ENCODE measurements around the gene ZNF267.
"Not testable (repeated sequence)": the region's sequence is repeated elsewhere in the genome, so short reads cannot be mapped to it uniquely, and the experiment has no call there.

ZNF267 gene

DNA sequence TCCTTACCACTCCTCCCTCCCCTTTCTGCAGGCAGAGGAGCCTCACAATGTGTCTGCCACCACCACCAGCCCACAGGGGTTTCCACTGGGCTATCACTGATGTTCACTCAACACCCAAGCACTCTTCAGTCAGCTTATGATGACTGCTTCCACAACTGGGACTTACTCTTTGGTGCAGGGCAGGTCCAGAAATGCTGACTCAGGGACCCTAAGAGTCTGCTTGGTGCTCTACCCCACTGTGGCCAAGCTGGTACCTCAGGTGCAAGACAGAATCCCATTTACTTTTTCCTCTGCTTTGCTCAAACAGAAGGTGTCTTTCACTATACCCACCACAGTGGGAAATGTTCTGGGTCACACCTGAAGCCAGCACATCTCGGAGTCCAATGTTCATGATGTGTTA is 40.1 kb downstream of the ZNF267 start:
- Histone ChIP-seq H3K4me1 (ENCODE audit: control insufficient read depth, insufficient read depth, low read length) (no peaks in the 10 kb centered on the region), H3K27me3 (ENCODE audit: control insufficient read depth, insufficient read depth, low read length, poor library complexity, severe bottlenecking) (no peaks in the 10 kb centered on the region), H3K9me3 (ENCODE audit: control insufficient read depth, low read length) (peaks cover 22% of the 10 kb centered on the region), H3K27ac (ENCODE audit: insufficient read depth, low read depth, low read length, poor library complexity, severe bottlenecking) (no peak overlapping the region), H3K4me3 (ENCODE audit: insufficient read depth, low read depth, low read length) (no peak overlapping the region), H3K36me3 (ENCODE audit: control insufficient read depth, insufficient read depth, low read length) (peaks cover 32% of the 10 kb centered on the region)
- WGBS, 2 experiments = 95 to 100% methylated on average over 1 of the region's 1 CpG

DNA sequence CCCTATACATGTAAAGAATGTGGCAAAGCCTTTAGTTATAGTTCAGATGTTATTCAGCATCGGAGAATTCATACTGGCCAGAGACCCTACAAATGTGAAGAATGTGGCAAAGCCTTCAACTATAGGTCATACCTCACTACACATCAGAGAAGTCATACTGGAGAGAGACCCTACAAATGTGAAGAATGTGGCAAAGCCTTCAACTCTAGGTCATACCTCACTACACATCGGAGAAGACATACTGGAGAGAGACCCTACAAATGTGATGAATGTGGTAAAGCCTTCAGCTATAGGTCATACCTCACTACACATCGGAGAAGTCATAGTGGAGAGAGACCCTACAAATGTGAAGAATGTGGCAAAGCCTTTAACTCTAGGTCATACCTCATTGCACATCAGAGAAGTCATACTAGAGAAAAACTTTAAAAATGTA is 42.5 kb downstream of the ZNF267 start:
- Histone ChIP-seq H3K4me1 (ENCODE audit: control insufficient read depth, insufficient read depth, low read length) (no peaks in the 10 kb centered on the region), H3K9me3 (ENCODE audit: control insufficient read depth, low read length) (peaks cover 28% of the 10 kb centered on the region), H3K36me3 (ENCODE audit: control insufficient read depth, insufficient read depth, low read length) (peaks cover 32% of the 10 kb centered on the region), H3K27ac (ENCODE audit: insufficient read depth, low read depth, low read length, poor library complexity, severe bottlenecking) (no peak overlapping the region), H3K27me3 (ENCODE audit: control insufficient read depth, insufficient read depth, low read length, poor library complexity, severe bottlenecking) (no peaks in the 10 kb centered on the region), H3K4me3 (ENCODE audit: insufficient read depth, low read depth, low read length) (no peak overlapping the region)
- 90 to 96% methylated on average over 3 of the region's 3 CpGs for WGBS, 2 experiments

DNA sequence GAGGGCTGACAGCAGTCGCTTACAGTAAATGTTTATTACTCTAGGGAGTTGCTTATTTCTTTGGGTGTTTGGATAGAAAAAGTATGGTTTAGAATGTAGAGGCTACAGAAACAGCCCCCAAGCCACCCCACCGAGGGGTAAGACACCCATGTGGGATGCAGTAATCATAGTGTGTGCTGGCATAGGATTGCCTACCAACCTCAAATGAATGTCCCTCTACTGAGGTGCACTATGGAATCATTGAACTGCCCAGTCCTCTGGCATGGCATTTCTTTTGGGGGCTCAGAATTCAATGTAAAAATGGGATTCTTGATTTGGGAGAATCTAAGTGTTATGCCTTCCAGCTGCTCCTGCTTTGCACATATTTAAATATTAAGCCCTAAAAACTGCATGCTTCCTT is 46.8 kb downstream of the ZNF267 start:
- Histone ChIP-seq H3K27me3 (ENCODE audit: control insufficient read depth, insufficient read depth, low read length, poor library complexity, severe bottlenecking) (no peaks in the 10 kb centered on the region), H3K27ac (ENCODE audit: insufficient read depth, low read depth, low read length, poor library complexity, severe bottlenecking) (no peak overlapping the region), H3K4me1 (ENCODE audit: control insufficient read depth, insufficient read depth, low read length) (no peaks in the 10 kb centered on the region), H3K36me3 (ENCODE audit: control insufficient read depth, insufficient read depth, low read length) (peaks cover 11% of the 10 kb centered on the region), H3K9me3 (ENCODE audit: control insufficient read depth, low read length) (peaks cover 25% of the 10 kb centered on the region), H3K4me3 (ENCODE audit: insufficient read depth, low read depth, low read length) (no peak overlapping the region)
- 87 to 100% methylated on average over 2 of the region's 2 CpGs for WGBS, 2 experiments

DNA sequence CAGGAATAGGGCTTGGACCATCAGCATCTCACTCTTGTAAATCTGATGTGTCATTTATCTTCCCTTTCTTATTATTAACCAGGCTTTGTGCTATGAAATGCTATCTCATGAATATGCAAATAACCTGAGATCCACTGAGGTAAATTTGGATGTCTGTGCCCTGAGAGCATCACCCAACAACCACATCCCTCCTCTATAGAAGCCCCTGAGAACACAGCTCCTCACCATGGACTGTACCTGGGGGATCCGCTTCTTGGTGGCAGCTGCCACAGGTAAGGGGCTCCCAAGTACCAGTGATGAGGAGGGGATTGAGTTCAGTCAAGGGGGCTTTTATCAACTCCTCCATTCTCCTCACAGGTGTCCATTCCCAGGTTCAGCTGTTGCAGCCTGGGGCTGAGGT is 78.2 kb downstream of the ZNF267 start:
- not testable (repeated sequence) for H3K36me3 ChIP-seq (ENCODE audit: control insufficient read depth, insufficient read depth, low read length); H3K27me3 ChIP-seq (ENCODE audit: control insufficient read depth, insufficient read depth, low read length, poor library complexity, severe bottlenecking); H3K9me3 ChIP-seq (ENCODE audit: control insufficient read depth, low read length); H3K4me3 ChIP-seq (ENCODE audit: insufficient read depth, low read depth, low read length); H3K27ac ChIP-seq (ENCODE audit: insufficient read depth, low read depth, low read length, poor library complexity, severe bottlenecking); H3K4me1 ChIP-seq (ENCODE audit: control insufficient read depth, insufficient read depth, low read length)
- WGBS, 2 experiments = no CpG with 5 or more reads among the region's 1 CpG

DNA sequence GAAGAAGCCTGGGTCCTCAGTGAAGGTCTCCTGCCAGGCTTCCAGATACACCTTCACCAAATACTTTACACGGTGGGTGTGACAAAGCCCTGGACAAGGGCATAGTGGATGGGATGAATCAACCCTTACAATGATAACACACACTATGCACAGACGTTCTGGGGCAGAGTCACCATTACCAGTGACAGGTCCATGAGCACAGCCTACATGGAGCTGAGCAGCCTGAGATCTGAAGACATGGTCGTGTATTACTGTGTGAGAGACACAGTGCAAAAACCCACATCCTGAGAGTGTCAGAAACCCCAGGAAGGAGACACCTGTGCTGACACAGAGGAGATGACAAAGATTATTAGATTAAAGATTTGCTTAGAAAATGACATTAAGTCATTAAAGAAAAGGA is 78.6 kb downstream of the ZNF267 start:
- not testable (repeated sequence) for H3K36me3 ChIP-seq (ENCODE audit: control insufficient read depth, insufficient read depth, low read length); H3K27me3 ChIP-seq (ENCODE audit: control insufficient read depth, insufficient read depth, low read length, poor library complexity, severe bottlenecking); H3K4me1 ChIP-seq (ENCODE audit: control insufficient read depth, insufficient read depth, low read length); H3K9me3 ChIP-seq (ENCODE audit: control insufficient read depth, low read length); H3K27ac ChIP-seq (ENCODE audit: insufficient read depth, low read depth, low read length, poor library complexity, severe bottlenecking); H3K4me3 ChIP-seq (ENCODE audit: insufficient read depth, low read depth, low read length)
- 33 to 43% methylated on average over 1 to 2 of the region's 3 CpGs for WGBS, 2 experiments

DNA sequence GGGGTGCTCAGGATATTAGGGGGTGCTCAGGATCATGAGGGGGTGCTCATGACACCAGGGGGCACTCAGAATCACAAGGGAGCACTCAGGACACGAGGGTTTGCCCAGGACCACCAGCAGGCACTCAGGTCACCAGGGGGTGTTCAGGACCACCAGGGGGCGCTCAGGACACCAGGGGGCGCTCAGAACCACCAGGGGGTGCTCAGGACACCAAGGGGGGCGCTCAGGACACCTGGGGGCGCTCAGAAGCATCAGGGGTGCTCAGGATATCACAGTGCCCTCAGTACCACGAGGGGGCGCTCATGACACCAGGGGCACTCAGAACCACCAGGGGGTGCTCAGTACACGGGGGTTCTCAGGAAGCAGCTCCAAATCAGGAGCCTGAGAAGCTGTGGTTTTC is 82.6 kb downstream of the ZNF267 start:
- not testable (repeated sequence) for H3K4me1 ChIP-seq (ENCODE audit: control insufficient read depth, insufficient read depth, low read length); H3K27ac ChIP-seq (ENCODE audit: insufficient read depth, low read depth, low read length, poor library complexity, severe bottlenecking); H3K27me3 ChIP-seq (ENCODE audit: control insufficient read depth, insufficient read depth, low read length, poor library complexity, severe bottlenecking); H3K9me3 ChIP-seq (ENCODE audit: control insufficient read depth, low read length); H3K4me3 ChIP-seq (ENCODE audit: insufficient read depth, low read depth, low read length); H3K36me3 ChIP-seq (ENCODE audit: control insufficient read depth, insufficient read depth, low read length)
- 25 to 45% methylated on average over 3 to 4 of the region's 8 CpGs for WGBS, 2 experiments

DNA sequence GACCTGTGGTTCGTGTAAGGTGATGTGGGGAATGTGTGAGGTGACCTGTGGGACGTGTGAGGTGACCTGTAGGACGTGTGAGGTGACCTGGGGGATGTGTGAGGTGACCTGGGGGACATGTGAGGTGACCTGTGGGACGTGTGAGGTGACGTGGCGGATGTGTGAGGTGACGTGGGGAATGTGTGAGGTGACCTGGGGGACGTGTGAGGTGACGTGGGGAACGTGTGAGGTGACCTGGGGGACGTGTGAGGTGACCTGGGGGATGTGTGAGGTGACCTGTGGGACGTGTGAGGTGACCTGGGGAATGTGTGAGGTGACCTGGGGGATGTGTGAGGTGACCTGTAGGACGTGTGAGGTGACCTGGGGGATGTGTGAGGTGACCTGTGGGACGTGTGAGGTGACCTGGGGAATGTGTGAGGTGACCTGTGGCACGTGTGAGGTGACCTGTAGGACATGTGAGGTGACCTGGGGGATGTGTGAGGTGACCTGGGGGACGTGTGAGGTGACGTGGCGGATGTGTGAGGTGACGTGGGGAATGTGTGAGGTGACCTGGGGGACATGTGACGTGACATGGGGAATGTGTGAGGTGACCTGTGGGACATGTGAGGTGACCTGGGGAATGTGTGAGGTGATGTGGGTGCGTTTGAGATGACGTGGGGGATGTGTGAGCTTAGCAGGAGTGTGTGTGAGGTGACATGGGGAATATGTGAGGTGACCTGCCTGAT is 86.7 kb downstream of the ZNF267 start:
- H3K4me3 ChIP-seq (ENCODE audit: insufficient read depth, low read depth, low read length); H3K27ac ChIP-seq (ENCODE audit: insufficient read depth, low read depth, low read length, poor library complexity, severe bottlenecking); H3K36me3 ChIP-seq (ENCODE audit: control insufficient read depth, insufficient read depth, low read length); H3K4me1 ChIP-seq (ENCODE audit: control insufficient read depth, insufficient read depth, low read length); H3K27me3 ChIP-seq (ENCODE audit: control insufficient read depth, insufficient read depth, low read length, poor library complexity, severe bottlenecking); H3K9me3 ChIP-seq (ENCODE audit: control insufficient read depth, low read length): not testable (repeated sequence)
- WGBS, 2 experiments = 53 to 60% methylated on average over 22 of the region's 22 CpGs
